Measurements from ENCODE around the gene UBAC1. TPM values are rescaled to one million over a fixed set of nuclear protein-coding genes. Genes with fewer than 3 reads are reported as not detected.

Gene UBAC1
- total and polyA plus RNA-seq, 9 of the 15 experiments (the other 6 are each of a cell fraction or from before 2014, with no cell fraction given) = 94.0 to 399 (median 228) TPM

- Histone ChIP-seq H3K79me2 (ENCODE audit: control insufficient read depth, insufficient read depth, low read length) (peaks cover 93% of the 10 kb centered on the region), H3K4me2 (ENCODE audit: insufficient read depth, low read length) (peak overlapping the region; percentile 75), H3K27ac (ENCODE audit: extremely low read depth, low read depth, low read length) (peak overlapping the region; percentile 63), H3K9me3 (replicated peaks; ENCODE audit: control insufficient read depth, insufficient read depth, low read depth, low read length) (0 out of 2 replicates have a peak, but pooled peaks cover 4% of the 10 kb centered on the region), H2AFZ (ENCODE audit: low read depth, low read length) (no peak overlapping the region), H3K36me3 (ENCODE audit: control insufficient read depth, insufficient read depth, low read length) (peaks cover 49% of the 10 kb centered on the region), H3K4me1 (replicated peaks in 1 of 2; ENCODE audit: control insufficient read depth in 2 of 2, insufficient read depth in 2 of 2, low read length in 2 of 2) (peaks cover 40 to 54% of the 10 kb centered on the region in 2 experiments), H3K4me3 (peak overlapping the region; percentile 63), H3K9ac (ENCODE audit: insufficient read depth in 1 of 2, low read depth in 2 of 2, low read length in 2 of 2) (peak overlapping the region; percentile 59 to 92), H3K9me1 (ENCODE audit: control insufficient read depth, insufficient read depth, low read length) (no peaks in the 10 kb centered on the region), H3K27me3 (ENCODE audit: control insufficient read depth in 2 of 2, insufficient read depth in 2 of 2, low read length in 2 of 2) (no peaks in the 10 kb centered on the region), H4K20me1 (replicated peaks; ENCODE audit: control insufficient read depth, insufficient read depth, low read length) (peaks cover 19% of the 10 kb centered on the region)
- ATAC-seq (peak; percentile 16), FAIRE-seq (peak; percentile 63), DNase-seq (ENCODE audit: extremely low read depth in 1 of 4, low spot score in 3 of 4) (peak in 3 of 4 experiments; percentile 49 to 56 (median 51))
- under 1% methylated on average over 37 of the region's 70 CpGs for WGBS (ENCODE audit: insufficient coverage, low coverage, missing lambda C conversion rate)
- ChIA-PET POLR2A (interaction anchor here (0.7 to 1.7 kb wide), 4 partner anchors 11 to 147 kb away, joined by 3 read pairs; no protein-coding TSS in a partner anchor), CTCF (ENCODE audit: low intra/inter-chr PET ratio) (interaction anchor here (0.8 kb wide), 1 partner anchor 32 kb away, joined by 3 read pairs; no protein-coding TSS in a partner anchor)
- in situ Hi-C loops (cut with MboI) = no loop called here
- intact Hi-C loops (cut with micrococcal nuclease) = loop anchor here (5.0 kb wide), 1 partner anchor 46 kb away; no protein-coding TSS in a partner anchor
- no TSS peak for BruUV-seq (replicated peaks)
- TF ChIP-seq C11orf30 (IDR thresholded peaks at IDR 0.05; ENCODE audit: low read depth) = peak; percentile 23; the same call in 1 of the 2 replicates
- TF ChIP-seq MYNN (IDR thresholded peaks at IDR 0.05) = no peak
- TF ChIP-seq MYNN (CRISPR knock-in tag; IDR thresholded peaks at IDR 0.05) = no peak
- TF ChIP-seq, protein P1, sequence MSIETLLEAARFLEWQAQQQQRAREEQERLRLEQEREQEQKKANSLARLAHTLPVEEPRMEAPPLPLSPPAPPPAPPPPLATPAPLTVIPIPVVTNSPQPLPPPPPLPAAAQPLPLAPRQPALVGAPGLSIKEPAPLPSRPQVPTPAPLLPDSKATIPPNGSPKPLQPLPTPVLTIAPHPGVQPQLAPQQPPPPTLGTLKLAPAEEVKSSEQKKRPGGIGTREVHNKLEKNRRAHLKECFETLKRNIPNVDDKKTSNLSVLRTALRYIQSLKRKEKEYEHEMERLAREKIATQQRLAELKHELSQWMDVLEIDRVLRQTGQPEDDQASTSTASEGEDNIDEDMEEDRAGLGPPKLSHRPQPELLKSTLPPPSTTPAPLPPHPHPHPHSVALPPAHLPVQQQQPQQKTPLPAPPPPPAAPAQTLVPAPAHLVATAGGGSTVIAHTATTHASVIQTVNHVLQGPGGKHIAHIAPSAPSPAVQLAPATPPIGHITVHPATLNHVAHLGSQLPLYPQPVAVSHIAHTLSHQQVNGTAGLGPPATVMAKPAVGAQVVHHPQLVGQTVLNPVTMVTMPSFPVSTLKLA (conservative IDR thresholded peaks at IDR 0.05) = 0 out of 4 replicates have a peak, but pooled peaks of 1 of the 2 experiments have one; percentile 24
- 0 out of 2 replicates have a peak, but pooled peaks have one; percentile 12 for TF ChIP-seq SMARCA4 (IDR thresholded peaks at IDR 0.05)
- TF ChIP-seq EGR1 (conservative IDR thresholded peaks at IDR 0.05) = peak; percentile 74
- no peak for TF ChIP-seq POLR2A (conservative IDR thresholded peaks at IDR 0.05)
- TF ChIP-seq, protein P2, sequence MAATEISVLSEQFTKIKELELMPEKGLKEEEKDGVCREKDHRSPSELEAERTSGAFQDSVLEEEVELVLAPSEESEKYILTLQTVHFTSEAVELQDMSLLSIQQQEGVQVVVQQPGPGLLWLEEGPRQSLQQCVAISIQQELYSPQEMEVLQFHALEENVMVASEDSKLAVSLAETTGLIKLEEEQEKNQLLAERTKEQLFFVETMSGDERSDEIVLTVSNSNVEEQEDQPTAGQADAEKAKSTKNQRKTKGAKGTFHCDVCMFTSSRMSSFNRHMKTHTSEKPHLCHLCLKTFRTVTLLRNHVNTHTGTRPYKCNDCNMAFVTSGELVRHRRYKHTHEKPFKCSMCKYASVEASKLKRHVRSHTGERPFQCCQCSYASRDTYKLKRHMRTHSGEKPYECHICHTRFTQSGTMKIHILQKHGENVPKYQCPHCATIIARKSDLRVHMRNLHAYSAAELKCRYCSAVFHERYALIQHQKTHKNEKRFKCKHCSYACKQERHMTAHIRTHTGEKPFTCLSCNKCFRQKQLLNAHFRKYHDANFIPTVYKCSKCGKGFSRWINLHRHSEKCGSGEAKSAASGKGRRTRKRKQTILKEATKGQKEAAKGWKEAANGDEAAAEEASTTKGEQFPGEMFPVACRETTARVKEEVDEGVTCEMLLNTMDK (IDR thresholded peaks at IDR 0.05; ENCODE audit: borderline replicate concordance, insufficient read depth, low read depth, low read length, poor library complexity, severe bottlenecking) = no peak
- TF ChIP-seq PCBP2 (IDR thresholded peaks at IDR 0.05; ENCODE audit: low read depth, low read length, poor library complexity, severe bottlenecking) = no peak
- TF ChIP-seq TBL1XR1 (IDR thresholded peaks at IDR 0.05; ENCODE audit: low read length in 2 of 2) = no peak
- no peak for TF ChIP-seq CSDE1 (IDR thresholded peaks at IDR 0.05)
- no peak for TF ChIP-seq ZBTB7A (IDR thresholded peaks at IDR 0.05; ENCODE audit: borderline replicate concordance, control insufficient read depth, low read depth, low read length)
- TF ChIP-seq, protein P3, sequence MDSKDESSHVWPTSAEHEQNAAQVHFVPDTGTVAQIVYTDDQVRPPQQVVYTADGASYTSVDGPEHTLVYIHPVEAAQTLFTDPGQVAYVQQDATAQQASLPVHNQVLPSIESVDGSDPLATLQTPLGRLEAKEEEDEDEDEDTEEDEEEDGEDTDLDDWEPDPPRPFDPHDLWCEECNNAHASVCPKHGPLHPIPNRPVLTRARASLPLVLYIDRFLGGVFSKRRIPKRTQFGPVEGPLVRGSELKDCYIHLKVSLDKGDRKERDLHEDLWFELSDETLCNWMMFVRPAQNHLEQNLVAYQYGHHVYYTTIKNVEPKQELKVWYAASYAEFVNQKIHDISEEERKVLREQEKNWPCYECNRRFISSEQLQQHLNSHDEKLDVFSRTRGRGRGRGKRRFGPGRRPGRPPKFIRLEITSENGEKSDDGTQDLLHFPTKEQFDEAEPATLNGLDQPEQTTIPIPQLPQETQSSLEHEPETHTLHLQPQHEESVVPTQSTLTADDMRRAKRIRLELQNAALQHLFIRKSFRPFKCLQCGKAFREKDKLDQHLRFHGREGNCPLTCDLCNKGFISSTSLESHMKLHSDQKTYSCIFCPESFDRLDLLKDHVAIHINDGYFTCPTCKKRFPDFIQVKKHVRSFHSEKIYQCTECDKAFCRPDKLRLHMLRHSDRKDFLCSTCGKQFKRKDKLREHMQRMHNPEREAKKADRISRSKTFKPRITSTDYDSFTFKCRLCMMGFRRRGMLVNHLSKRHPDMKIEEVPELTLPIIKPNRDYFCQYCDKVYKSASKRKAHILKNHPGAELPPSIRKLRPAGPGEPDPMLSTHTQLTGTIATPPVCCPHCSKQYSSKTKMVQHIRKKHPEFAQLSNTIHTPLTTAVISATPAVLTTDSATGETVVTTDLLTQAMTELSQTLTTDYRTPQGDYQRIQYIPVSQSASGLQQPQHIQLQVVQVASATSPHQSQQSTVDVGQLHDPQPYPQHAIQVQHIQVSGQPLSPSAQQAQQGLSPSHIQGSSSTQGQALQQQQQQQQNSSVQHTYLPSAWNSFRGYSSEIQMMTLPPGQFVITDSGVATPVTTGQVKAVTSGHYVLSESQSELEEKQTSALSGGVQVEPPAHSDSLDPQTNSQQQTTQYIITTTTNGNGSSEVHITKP (IDR thresholded peaks at IDR 0.05; ENCODE audit: partially characterized antibody) = peak; percentile 36
- TF ChIP-seq POLR2G (IDR thresholded peaks at IDR 0.05; ENCODE audit: low read depth, low read length) = peak; percentile 16; the same call in 1 of the 2 replicates
- TF ChIP-seq SNRNP70 (optimal IDR thresholded peaks at IDR 0.05; ENCODE audit: low read depth, low read length) = no peak
Observed at GRCh38 chr9:135906291-135907005, 54.7 kb downstream of the UBAC1 start.
